HFF-Myc (cell line): ENCODE data around the gene PAX5.

Experiments
- DNase-seq: peaks from one replicate; pipeline ENCODE4 v3.0.0-alpha.2; 2011; ENCODE audit warnings: low read depth; ENCODE audit errors: extremely low read depth
- H3K4me3 ChIP-seq: replicated peaks from 2 replicates; pipeline ENCODE4 v1.5.1; 2011; ENCODE audit warnings: low read depth, mild to moderate bottlenecking, control low read depth, low read length
- TF ChIP-seq, protein P1 (sequence below): IDR thresholded peaks from 2 replicates; pipeline ENCODE4 v1.5.1; 2012; ENCODE audit warnings: mild to moderate bottlenecking, low read depth, low read length, control low read depth; ENCODE audit errors: missing control alignments

PAX5 gene

DNA sequence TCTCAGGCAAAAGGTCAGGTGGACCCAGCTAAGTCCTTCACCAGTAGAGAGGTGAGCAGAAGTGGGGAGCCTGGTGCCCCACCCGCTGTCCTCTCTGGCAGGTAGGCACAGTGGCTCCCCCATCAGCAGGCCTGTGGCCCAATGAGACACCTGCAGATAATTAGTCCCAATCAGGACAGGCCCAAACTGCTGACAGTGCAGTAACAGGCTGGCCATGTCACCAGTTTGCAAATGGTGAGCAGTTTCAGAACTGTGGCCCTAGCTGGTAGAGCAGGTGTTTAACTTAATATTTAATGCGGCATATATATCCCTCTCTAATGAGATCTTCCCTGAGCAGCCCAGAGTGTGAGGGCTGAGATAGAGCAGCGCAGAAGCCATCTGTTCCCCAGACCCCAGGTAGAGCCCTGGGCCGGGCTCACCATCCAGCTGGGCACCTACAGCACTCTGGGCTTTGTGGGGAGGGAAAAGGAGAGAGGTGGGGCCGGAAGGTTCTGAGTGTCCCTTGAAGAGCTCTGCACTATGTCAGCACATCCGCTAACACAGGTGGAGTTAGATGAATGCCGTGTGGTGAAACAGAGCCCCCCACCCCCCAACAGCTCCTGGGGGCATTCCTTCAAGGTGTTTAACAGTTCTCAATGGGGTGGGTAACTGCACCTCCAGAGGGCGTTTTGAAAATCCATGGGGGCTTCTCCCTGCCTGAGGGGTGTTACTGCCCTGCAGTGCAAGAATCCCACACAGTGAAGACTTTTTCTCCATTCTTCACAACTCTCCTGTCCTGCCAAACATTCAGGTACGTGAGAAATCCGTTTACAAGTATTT is 120.5 kb downstream of the PAX5 start:
- H3K4me3 ChIP-seq: no peak overlapping the region
- TF ChIP-seq, protein P1, sequence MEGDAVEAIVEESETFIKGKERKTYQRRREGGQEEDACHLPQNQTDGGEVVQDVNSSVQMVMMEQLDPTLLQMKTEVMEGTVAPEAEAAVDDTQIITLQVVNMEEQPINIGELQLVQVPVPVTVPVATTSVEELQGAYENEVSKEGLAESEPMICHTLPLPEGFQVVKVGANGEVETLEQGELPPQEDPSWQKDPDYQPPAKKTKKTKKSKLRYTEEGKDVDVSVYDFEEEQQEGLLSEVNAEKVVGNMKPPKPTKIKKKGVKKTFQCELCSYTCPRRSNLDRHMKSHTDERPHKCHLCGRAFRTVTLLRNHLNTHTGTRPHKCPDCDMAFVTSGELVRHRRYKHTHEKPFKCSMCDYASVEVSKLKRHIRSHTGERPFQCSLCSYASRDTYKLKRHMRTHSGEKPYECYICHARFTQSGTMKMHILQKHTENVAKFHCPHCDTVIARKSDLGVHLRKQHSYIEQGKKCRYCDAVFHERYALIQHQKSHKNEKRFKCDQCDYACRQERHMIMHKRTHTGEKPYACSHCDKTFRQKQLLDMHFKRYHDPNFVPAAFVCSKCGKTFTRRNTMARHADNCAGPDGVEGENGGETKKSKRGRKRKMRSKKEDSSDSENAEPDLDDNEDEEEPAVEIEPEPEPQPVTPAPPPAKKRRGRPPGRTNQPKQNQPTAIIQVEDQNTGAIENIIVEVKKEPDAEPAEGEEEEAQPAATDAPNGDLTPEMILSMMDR: peak; percentile 12
- no peak for DNase-seq

DNA sequence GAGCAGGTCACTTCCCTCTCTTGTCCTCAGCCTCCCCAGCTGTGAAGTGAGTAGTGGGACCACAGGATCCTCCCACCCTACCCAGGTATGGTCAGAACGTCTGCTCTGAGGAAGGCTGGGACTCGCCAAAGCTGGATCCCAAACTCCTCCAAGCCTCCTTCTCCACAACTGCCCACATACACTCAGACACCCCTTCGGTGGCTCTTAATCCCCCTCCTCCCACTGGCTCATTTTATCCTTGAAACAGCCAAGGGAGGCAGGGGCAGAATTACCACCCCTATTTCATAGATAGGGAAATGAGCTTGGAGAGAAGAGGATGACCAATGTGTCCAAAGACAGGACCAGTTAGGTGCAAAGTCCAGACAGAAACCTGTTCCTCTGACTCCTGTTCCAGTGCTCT is 121.4 kb downstream of the PAX5 start:
- TF ChIP-seq, protein P1: no peak
- no peak for DNase-seq
- H3K4me3 ChIP-seq: no peak overlapping the region

DNA sequence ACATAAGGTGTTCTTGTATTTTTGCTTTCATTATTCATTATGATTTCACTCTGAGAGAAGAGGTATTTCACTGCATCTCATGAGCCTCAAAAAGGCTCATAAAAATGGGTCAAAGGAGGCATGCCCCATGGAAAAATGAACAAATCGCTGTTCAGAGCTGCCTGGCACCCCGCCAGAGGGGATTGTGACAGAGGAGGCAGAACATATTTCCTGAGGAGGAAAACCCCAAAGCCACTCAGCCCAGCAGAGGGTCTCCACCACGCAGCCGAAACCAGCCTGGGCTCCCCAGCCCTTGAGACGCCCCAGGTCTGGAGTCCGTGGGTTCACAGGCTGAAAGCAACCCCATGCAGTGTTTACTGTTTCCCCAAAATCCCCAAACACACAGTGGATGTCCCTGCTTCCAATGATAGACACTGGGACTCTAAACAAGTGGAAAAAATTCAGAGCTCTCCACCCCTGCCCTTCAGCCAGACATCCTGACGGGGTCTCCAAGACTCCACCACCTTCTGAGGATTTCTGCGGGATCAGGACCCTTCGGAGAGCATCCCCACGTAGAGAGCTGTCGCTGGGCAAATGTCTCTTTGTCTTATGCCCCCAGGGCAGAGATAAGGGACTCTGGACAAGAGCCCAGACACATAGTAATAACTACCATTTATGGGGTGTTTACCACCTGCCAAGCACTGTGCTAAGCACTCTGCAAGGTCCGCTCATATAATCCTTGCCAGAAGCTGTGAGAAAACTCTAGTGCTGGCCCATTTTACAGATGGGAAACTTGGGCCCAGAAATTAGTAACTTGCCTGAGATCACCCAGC is 122.3 kb downstream of the PAX5 start:
- TF ChIP-seq, protein P1: no peak
- no peak overlapping the region for H3K4me3 ChIP-seq
- no peak for DNase-seq

DNA sequence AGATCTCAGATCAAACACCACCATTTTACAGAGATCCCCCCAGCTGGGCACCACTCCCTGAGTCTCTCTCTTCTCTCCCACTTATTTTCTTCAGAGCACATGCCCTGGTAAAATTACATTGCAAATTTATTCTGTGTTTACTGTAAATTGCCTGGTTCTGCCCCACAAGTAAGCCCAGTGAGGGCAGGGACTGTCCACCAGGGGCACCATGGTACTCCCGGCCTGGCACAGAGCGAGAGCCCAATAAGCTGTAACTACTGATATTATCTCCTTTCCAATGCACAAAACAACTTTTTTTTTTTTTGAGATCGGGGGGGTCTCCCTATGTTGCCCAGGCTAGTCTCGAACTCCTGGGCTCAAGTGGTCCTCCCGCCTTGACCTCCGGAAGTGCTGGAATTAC is 123.0 kb downstream of the PAX5 start:
- DNase-seq: no peak
- TF ChIP-seq, protein P1: peak; percentile 12

DNA sequence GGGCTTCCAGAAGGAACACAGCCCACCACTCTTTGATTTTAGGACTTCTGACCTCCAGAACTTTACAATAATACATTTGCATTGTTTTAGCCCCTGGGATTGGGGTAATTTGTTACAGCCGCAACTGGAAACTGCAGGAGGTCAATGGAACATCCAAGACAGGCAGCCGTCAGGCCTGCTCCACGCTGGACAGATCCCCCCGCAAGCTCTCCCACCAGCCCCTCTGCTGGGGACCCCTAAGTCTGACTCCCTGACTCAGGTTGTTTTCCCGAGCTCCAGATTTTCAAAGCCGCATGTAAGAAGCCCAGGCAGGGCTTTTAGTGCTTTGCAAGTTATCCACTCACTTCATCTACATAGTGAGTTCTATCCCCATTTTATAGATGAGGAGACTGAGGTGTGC is 127.6 kb downstream of the PAX5 start:
- H3K4me3 ChIP-seq: no peak overlapping the region
- DNase-seq: no peak
- TF ChIP-seq, protein P1: no peak

More for the DNA sequence above, 123.0 kb downstream of the PAX5 start:
- H3K4me3 ChIP-seq: no peak overlapping the region

DNA sequence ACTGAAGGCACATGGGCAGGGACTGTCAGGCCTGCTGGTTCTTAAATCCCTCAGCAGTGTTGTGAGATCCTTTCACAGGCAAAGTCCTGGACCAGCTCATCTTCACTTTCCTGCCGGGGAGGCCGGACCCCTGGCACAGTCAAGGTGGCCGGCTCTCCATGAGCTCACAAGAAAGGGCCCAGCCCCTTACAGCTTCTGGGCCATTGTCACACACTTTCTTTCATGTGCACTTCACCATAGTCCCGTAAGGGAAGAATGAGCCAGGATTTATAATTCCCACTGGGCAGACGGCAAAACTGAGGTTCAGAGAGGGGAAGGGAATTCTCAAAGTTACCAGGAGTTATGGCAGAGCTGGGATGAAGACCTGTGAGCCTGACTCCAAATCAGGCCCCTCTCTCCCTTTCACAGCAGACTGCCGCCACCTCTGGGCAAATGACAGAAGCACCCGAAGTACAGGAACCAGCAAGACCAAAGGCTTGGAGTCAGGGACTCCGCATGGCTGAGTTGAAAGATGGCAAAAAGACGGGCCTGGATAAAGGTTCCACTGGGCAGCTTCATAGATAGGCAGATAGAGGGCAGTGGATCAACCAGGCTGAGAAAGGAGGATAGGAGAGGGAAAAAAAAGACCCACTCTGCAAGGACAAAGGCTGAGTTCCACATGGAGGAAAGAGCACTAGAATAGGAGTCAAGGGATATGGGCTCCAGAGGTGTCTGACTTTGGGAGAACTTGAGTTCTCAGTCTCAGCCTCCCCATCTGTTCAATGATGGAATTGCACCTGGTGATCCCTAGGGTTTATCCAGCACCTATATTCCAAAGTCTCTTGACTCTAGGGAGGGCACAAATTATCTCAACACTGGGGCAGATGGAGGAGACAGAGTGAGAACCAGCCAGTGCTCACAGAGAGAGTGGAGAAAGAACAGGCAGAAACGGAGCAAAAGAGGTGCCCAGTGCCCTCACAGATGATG is 128.7 kb downstream of the PAX5 start:
- DNase-seq: no peak
- H3K4me3 ChIP-seq: no peak overlapping the region
- TF ChIP-seq, protein P1: peak; percentile 20
